SIG-M5 treated with dmso at 0.1 percent for 504 hours (cell line): ENCODE results near the gene RAB11FIP4.

ENCODE experiments used
- DNase-seq: peaks from one replicate; lab custom pipeline; 2025; ENCODE audit not compliant: unreplicated experiment; lab: John Stamatoyannopoulos, UW

Gene RAB11FIP4

GRCh38 chr17:31453896-31454295 lies 62.4 kb downstream of the RAB11FIP4 start:
- DNase-seq: no peak

GRCh38 chr17:31456814-31457213 lies 65.3 kb downstream of the RAB11FIP4 start:
- no peak for DNase-seq

DNA sequence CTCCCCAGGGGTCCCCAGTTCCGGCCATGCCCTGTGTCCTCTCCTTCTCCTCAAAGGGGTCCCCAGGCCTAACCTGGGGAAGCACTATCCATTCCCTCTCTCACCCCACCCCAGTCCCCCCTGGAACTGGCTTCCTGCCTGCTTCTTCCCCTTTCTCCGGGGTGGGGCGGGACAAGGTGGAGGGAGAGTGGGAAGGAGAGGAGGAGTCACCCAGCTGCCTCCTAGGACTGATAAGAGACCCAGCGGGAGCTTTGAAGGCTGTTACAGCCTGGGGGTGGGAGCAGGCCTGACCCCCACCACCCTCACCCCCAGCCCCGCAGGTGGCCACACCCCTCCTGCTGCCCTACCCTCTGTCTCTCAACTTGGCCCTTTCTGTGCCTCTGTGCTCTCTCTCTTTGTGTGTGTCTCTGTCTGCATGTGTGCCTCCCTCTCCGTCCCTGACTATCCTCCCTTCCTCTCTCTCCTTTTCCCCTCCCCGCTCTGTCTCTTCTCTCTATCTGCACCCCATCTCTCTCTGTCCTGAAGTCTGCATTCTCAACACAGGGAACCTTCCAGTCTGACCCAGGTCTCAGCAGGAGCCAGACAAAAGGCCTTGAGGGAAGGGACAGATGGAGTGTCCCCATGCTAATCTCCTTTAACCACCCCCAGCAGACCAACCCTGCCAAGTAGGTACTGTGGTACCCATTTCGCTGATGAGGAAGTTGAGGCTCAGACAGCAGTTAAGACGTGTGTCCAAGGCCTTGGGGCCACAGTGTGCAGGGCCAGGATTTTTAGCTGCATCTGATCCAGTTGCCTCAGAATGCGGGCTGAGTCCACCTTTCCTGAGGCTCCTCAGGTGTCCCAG lies 66.1 kb downstream of the RAB11FIP4 start:
- DNase-seq: no peak

- no peak for DNase-seq
Observed at GRCh38 chr17:31458829-31459228, 67.4 kb downstream of the RAB11FIP4 start.

DNA sequence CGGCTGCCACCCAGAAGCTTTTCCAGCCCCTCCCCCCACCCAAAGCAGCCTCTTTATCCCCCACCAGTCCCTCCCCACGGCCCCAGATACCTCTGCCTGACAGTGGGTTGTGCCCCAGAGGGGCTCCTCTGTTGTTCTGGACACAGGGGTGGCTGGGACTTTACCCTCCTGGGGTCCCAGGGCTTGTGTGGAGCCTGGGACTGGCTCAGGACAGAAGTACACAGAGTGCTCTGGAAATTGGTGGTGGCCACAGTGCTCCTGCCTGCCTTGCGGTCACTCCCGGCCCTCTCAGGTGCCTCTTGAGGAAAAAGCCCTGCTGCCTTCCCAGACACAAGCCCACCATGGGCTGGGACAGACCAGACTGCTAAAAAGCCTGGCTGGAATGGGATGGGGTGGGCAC lies 68.2 kb downstream of the RAB11FIP4 start:
- no peak for DNase-seq

DNA sequence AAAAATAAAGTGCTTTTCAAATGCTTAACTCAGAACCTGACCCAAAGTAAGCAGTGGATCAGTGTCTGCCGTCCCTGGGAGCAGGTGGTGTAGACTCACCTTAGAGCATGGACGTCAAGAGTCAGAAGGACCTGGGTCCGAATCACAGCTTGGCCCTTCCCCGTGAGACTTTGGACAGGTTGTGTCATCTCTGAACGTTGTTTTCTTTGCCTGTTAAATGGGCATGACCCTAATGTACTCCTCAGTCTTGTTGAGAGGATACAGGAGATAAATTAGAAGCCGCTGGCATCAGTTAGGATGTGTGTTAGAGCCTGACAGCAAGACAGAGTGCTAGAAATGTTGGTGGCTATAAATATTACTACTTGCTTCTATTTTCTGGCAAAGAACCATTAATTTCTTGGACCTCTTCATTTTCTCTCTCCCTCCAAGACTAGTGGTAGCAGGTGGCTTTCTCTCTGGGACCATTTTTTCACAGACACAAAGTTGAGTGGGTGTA lies 68.8 kb downstream of the RAB11FIP4 start:
- DNase-seq: no peak

- DNase-seq: no peak
Observed at GRCh38 chr17:31461227-31461810, 69.8 kb downstream of the RAB11FIP4 start.

DNA sequence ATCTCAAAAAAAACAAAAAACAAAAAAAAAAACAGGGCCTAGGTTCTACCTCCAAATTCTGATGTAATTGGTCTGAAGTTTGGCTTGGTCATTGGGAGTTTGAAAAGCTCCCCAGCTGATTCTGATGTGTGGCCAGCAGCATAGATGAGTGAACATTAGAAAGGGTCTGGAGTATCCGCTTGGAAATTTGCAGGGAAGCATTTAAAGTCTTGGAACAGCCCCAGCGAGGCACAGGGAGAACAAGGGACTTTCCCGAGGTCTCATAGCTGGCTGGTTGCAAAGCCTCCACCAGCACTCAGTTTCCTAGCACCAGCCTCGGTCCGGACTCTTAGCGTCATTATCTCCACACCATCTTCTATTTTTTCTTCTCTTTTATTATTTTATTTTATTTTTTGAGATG lies 70.8 kb downstream of the RAB11FIP4 start:
- DNase-seq: no peak

DNA sequence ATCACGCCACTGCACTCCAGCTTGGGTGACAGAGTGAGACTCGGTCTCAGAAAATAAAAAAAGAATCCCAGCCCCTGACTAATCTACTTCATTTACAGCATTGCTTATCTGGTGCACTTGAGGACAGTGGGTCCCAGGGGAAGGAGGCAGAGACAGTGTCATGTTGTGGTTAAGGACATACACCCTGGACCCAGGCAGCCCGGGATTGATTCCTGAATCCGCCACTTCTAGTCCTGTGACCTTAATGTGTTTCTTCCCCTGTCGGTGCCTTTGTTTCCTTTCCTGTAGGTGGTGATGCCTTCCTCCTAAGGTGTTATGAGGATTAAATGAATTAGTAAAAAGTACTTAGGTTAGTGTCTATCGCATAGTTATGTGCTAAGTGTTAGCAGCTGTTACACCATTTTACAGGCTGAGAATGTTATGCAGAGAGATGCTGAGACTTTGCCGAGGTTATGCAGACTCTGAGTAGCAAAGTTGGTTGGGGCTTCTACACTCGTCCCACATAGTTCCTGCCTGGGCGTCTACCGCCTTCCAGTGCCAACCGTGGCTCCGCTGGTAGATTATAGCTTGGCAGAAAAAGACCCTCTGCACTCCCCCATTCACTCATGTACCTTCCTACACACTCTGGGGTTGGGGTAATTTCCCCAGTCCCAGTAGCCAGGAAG lies 74.8 kb downstream of the RAB11FIP4 start:
- no peak for DNase-seq

- no peak for DNase-seq
Observed at GRCh38 chr17:31467502-31468256, 76.2 kb downstream of the RAB11FIP4 start.

DNA sequence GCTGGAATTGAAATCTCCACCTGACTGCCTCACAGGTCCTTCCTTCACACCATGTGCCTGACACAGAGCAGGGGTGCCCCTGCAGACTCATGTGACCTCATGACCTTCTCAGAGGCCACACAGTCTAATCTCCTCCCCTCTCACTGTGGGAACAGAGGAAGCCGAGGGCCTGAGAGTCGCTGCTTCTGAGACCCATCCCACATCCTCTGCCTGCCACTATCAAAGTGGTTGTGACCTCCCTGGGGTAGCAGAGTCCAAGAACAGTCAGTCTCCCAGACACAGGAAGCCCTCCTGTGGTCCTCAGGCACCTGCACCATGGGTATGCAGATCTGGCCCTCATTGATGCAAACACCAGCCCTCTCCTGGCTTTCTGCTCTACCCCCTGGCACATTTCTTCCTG lies 78.5 kb downstream of the RAB11FIP4 start:
- no peak for DNase-seq

GRCh38 chr17:31470592-31470991 lies 79.1 kb downstream of the RAB11FIP4 start:
- DNase-seq: no peak

DNA sequence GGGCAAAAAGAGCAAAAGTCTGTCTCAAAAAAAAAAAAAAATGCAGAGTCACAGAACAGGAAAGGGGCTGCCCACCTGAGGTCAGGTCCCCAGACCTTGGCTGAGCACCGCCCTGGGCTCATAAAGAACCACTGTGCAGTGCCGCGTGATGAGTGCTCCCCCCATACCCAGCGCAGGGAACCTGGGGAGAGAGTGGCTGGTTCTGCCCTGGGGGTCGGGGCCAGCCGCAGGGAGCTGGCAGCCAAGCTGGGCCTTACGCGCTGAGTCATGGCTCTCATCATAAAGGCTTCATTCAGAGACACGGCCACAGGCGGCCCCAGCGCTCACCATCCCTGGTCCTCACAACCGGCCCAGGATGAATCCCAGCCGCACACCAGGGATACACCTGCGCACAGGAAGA lies 80.7 kb downstream of the RAB11FIP4 start:
- DNase-seq: no peak

DNA sequence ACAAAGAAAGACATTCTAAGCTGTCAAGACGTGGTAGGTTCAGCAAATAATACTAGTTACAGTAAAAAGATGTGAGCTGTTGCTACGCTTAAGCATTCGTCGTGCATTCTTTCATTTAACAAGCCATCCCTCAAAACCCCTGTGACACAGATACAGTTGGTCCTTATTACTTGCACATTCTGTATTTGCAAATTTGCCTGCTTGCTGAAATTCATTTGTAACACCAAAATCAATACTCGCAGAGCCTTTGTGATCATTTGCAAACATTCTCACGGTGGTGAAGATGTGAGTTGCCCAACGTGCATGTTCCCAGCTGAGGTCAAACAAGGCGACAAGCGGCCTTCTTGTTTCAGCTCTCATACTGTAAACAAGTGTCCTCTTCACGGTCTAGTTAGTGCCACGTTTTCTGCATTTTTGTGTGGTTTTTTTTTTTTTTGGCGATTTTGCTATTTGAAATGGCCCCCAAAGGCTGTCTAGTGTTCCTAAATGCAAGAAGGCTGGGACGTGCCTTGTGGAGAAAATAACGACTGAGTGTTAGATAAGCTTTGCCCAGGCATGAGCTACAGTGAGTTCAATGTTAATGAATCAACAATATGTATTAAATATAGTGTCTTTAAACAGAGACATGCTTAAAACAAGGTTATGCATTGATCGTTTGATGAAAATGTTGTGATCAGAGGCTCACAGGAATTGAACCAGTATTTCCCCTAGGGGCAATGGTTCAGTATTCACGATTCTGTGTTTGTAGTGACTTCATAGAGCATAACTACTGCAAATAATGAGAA lies 84.1 kb downstream of the RAB11FIP4 start:
- DNase-seq: no peak

GRCh38 chr17:31476525-31477416 lies 85.3 kb downstream of the RAB11FIP4 start:
- no peak for DNase-seq

DNA sequence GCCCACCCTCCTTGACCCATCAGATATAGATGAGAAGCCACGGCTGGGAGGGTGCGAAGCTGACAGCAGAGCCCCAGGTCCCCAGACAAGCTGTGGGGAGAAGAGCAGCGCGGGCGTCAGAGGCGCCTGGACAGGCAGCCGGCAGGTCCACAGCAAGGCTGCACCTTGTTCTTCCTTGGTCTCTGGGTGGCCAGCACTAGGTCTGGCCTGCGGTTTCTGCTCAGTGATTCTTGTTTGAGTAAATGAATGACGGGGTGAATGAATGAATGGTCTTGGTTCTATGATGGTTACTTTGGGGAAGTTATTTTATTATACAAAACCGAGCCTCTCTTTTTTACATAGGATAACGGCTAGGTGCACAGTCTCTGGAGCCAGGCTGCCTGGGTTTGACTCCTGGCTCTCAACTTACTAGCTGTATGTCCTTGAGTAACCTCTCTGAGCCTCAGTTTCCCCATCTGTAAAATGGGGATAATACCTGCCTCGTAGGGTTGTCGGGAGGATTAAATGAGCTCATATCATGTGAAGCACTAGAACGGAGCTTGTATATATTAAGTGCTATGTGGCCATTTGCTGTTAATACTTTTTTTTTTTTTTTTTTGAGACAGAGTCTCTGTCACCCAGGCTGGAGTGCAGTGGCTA lies 86.1 kb downstream of the RAB11FIP4 start:
- DNase-seq: no peak

- DNase-seq: no peak
Observed at GRCh38 chr17:31479062-31479408, 87.6 kb downstream of the RAB11FIP4 start.

- no peak for DNase-seq
Observed at GRCh38 chr17:31479524-31479923, 88.0 kb downstream of the RAB11FIP4 start.

GRCh38 chr17:31480067-31480466 lies 88.6 kb downstream of the RAB11FIP4 start:
- DNase-seq: no peak
